Skeletal muscle satellite cell (primary cell): Measurements from ENCODE around the gene ZFAND3.

ENCODE experiments used
- H3K27me3 ChIP-seq: 2 replicates; pipeline ENCODE4 v1.7.0; 2013; ENCODE audit warnings: low read length; ENCODE audit not compliant: control insufficient read depth, insufficient read depth
- H3K36me3 ChIP-seq: 2 replicates; pipeline ENCODE4 v1.7.0; 2013; ENCODE audit warnings: mild to moderate bottlenecking, control low read depth, low read length; ENCODE audit not compliant: insufficient read depth
- H3K4me1 ChIP-seq: 2 replicates; pipeline ENCODE4 v1.7.0; 2013; ENCODE audit warnings: low read length; ENCODE audit not compliant: control insufficient read depth, insufficient read depth
- H3K4me2 ChIP-seq: 2 replicates; pipeline ENCODE4 v1.7.0; 2013; ENCODE audit warnings: mild to moderate bottlenecking, low read length
- H3K4me3 ChIP-seq: 2 replicates; pipeline ENCODE4 v1.7.0; 2013; ENCODE audit warnings: low read length
- H3K9ac ChIP-seq: 2 replicates; pipeline ENCODE4 v1.7.0; 2013; ENCODE audit warnings: mild to moderate bottlenecking, low read depth, low read length, moderate library complexity
- H3K9me3 ChIP-seq: replicated peaks from 2 replicates; pipeline ENCODE4 v1.7.0; 2013; ENCODE audit warnings: mild to moderate bottlenecking, control low read depth, low read length

ZFAND3 gene

DNA sequence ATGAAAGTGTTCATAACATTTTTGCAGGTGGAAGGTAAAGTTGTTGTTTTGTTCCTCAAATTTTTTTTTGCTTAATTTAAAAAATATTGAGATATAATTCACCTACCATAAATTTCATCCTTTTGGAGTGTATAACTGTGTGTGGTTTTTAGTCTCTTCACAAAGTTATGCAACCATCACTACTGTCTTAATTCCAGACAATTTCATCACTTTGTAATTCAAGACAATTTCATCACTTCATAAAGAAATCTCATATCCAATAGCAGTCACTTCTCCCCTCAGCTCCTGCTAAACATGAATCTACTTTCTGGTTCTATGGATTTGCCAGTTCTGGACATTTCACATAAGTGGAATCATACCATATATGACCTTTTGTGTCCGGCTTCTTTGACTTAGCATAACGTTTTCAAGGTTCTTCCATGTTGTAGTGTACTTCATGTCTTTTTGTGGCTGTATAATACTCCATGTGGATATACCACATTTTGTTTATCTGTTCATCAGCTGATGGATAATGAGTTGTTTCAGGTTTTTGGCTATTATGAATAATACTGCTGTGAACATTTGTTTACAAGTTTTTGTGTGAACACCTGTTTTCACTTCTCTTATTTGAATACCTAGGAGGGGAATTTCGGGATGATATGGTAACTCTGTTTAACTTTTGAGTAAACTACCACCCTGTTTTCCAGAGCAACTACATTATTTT lies 18.8 kb downstream of the ZFAND3 start:
- H3K4me1 ChIP-seq: peaks cover under 1% of the 10 kb centered on the region
- H3K9ac ChIP-seq: no peak overlapping the region
- peaks cover 5% of the 10 kb centered on the region for H3K36me3 ChIP-seq
- no peak overlapping the region for H3K4me2 ChIP-seq
- no peaks in the 10 kb centered on the region for H3K9me3 ChIP-seq
- no peak overlapping the region for H3K4me3 ChIP-seq
- no peaks in the 10 kb centered on the region for H3K27me3 ChIP-seq

DNA sequence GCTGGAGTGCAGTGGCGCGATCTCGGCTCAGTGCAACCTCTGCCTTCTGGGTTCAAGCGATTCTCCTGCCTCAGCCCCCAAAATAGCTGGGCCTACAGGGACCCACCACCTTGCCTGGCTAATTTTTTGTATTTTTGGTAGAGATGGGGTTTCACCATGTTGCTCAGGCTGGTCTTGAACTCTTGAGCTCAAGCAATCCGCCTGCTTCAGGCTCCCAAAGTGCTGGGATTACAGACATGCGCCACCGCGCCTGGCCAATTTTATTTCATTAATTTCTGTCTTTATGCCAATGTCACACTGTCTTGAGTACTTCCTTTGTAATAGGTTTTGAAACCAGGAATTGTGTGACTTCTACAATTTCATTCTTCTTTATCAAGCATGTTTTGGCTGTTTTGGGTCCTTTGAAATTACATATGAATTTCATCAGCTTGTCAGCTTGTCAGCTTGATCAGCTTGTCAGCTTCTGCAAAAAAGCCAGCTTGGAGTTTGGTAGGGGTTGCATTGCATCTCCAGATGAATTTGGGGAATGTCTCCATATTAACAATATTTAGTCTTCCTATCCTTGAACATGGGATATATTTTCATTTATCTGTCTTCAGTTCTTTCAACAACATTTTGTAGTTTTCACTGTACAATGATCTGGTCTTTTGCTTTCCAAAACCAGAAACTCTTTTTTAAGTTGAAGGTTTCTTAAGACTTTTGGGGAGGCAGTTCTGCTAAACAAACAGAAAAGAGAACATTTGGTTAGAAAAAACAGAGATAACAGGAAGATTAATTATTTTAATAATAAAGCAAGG lies 20.8 kb downstream of the ZFAND3 start:
- Histone ChIP-seq H3K27me3 (no peaks in the 10 kb centered on the region), H3K36me3 (peaks cover 5% of the 10 kb centered on the region), H3K4me2 (no peak overlapping the region), H3K4me3 (no peak overlapping the region), H3K9ac (no peak overlapping the region), H3K9me3 (no peaks in the 10 kb centered on the region), H3K4me1 (peaks cover 5% of the 10 kb centered on the region)

DNA sequence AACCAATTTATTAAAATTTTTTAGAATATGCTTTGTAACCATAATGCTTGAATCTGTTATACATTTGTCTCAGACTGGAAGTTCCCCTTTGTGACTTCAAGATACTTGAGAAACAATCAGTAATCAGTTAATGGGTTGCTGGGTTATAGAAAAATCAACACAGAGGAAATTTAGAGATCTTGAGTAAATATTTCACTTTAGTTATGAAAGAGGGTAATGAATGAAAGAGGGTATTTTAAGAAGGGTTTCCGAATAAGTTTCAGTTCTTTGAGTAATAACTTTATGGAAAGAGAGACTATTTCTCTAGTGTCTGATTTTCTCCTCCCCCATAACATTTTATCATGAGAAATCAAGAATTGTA lies 21.4 kb downstream of the ZFAND3 start:
- no peak overlapping the region for H3K4me3 ChIP-seq
- H3K36me3 ChIP-seq: peaks cover 5% of the 10 kb centered on the region
- peaks cover 11% of the 10 kb centered on the region for H3K4me1 ChIP-seq
- no peak overlapping the region for H3K9ac ChIP-seq
- no peaks in the 10 kb centered on the region for H3K9me3 ChIP-seq
- no peak overlapping the region for H3K4me2 ChIP-seq
- no peaks in the 10 kb centered on the region for H3K27me3 ChIP-seq

GRCh38 chr6:37845026-37845911 lies 25.7 kb downstream of the ZFAND3 start:
- H3K9ac ChIP-seq: no peak overlapping the region
- no peaks in the 10 kb centered on the region for H3K36me3 ChIP-seq
- no peak overlapping the region for H3K4me2 ChIP-seq
- no peak overlapping the region for H3K4me3 ChIP-seq
- H3K4me1 ChIP-seq: peaks cover 14% of the 10 kb centered on the region
- no peaks in the 10 kb centered on the region for H3K27me3 ChIP-seq
- H3K9me3 ChIP-seq: no peaks in the 10 kb centered on the region

- Histone ChIP-seq H3K9ac (no peak overlapping the region), H3K4me1 (peaks cover 14% of the 10 kb centered on the region), H3K27me3 (no peaks in the 10 kb centered on the region), H3K36me3 (no peaks in the 10 kb centered on the region), H3K4me3 (no peak overlapping the region), H3K9me3 (no peaks in the 10 kb centered on the region), H3K4me2 (no peak overlapping the region)
Measured at GRCh38 chr6:37845930-37846329, 26.4 kb downstream of the ZFAND3 start.

GRCh38 chr6:37847704-37848103 lies 28.2 kb downstream of the ZFAND3 start:
- H3K4me1 ChIP-seq: peaks cover 14% of the 10 kb centered on the region

DNA sequence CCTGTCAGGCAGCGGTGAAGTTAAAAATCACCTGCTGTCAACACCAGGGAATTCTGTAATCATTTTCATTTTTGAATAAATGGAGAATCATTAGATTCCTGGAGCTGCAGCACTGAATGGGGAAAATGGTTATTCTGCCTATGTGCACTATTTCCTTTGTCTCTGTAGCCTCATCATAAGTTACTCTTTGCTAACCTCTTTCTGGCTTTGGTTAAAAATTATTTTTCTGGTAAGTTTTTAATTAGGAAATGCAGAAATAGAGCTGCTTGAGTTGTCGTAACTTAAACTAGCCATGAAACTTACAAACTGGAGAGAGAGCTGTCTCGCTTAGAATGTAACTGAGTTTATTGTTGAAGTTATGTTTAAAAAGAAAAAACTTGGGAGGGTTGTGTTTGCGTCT lies 28.8 kb downstream of the ZFAND3 start:
- Histone ChIP-seq H3K4me2 (no peak overlapping the region), H3K36me3 (no peaks in the 10 kb centered on the region), H3K27me3 (no peaks in the 10 kb centered on the region), H3K4me1 (peaks cover 13% of the 10 kb centered on the region), H3K4me3 (no peak overlapping the region), H3K9me3 (no peaks in the 10 kb centered on the region), H3K9ac (no peak overlapping the region)

More at GRCh38 chr6:37847704-37848103, 28.2 kb downstream of the ZFAND3 start:
- no peaks in the 10 kb centered on the region for H3K27me3 ChIP-seq
- H3K4me2 ChIP-seq: no peak overlapping the region
- H3K9me3 ChIP-seq: no peaks in the 10 kb centered on the region
- H3K4me3 ChIP-seq: no peak overlapping the region
- no peak overlapping the region for H3K9ac ChIP-seq
- no peaks in the 10 kb centered on the region for H3K36me3 ChIP-seq

DNA sequence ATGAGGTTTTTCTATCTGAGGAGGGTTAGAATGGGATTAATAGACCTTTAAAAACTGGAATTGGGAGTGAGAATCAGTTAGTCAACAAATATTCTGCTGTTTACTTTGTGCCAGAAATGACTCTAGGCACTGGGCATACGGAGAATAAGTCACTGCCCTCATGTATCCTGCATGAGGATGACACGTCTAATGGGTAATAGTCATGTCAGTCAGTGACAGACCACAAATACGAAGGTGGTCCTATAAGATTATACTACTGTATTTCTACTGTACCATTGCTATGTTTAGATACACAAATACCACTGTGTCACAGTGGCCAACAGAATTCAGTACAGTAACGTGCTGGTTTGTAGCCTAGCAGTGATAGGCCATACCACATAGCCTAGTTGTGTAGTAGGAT lies 30.7 kb downstream of the ZFAND3 start:
- Histone ChIP-seq H3K4me3 (no peak overlapping the region), H3K27me3 (no peaks in the 10 kb centered on the region), H3K4me1 (peaks cover 10% of the 10 kb centered on the region), H3K9ac (no peak overlapping the region), H3K36me3 (no peaks in the 10 kb centered on the region), H3K4me2 (no peak overlapping the region), H3K9me3 (no peaks in the 10 kb centered on the region)

DNA sequence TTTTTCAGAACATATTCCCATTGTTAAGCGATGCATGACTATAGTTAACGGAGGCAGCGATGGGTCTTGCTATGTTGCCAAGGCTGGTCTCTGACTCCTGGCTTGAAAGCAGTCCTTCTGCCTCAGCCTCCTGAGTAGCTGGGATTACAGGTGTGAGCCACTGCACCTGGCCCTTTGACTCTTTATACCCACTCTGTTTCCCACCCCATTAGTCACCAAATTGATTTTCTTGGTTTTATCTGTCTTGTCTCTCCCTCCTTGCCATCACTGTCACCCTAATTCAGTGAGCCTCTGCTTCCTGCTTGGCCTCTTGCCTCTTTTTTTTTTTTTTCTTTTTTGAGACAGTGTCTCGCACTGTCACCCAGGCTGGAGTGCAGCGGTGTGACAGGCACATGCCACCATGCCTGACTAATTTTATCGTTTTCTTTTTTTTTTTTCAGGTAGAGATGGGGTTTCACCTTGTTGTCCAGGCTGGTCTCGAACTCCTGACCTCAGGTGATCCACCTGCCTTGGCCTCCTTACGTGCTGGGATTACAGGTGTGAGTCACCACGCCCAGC lies 31.3 kb downstream of the ZFAND3 start:
- Histone ChIP-seq H3K4me3 (no peak overlapping the region), H3K27me3 (no peaks in the 10 kb centered on the region), H3K9me3 (no peaks in the 10 kb centered on the region), H3K4me1 (peaks cover 5% of the 10 kb centered on the region), H3K9ac (no peak overlapping the region), H3K4me2 (no peak overlapping the region), H3K36me3 (no peaks in the 10 kb centered on the region)

GRCh38 chr6:37851997-37852524 lies 32.5 kb downstream of the ZFAND3 start:
- Histone ChIP-seq H3K9me3 (no peaks in the 10 kb centered on the region), H3K4me2 (no peak overlapping the region), H3K4me3 (no peak overlapping the region), H3K4me1 (no peaks in the 10 kb centered on the region), H3K9ac (no peak overlapping the region), H3K27me3 (no peaks in the 10 kb centered on the region), H3K36me3 (no peaks in the 10 kb centered on the region)

GRCh38 chr6:37856285-37856684 lies 36.8 kb downstream of the ZFAND3 start:
- Histone ChIP-seq H3K4me3 (no peak overlapping the region), H3K9ac (no peak overlapping the region), H3K36me3 (no peaks in the 10 kb centered on the region), H3K9me3 (no peaks in the 10 kb centered on the region), H3K4me1 (no peaks in the 10 kb centered on the region), H3K4me2 (no peak overlapping the region), H3K27me3 (no peaks in the 10 kb centered on the region)
